IMR-90 (cell line): ENCODE results near the gene OXNAD1. TPM values are rescaled to one million over a fixed set of nuclear protein-coding genes. Genes with fewer than 3 reads are reported as not detected.

Experiments
- ATAC-seq: fragments of 200-7000 bp; cut with Tn5 transposase; 2 replicates; pipeline ENCODE4 v1.9.1; 2020; ENCODE audit warnings: low read depth, mild to moderate bottlenecking, moderate library complexity
- BruUV-seq: library from RNA; stranded (reverse); fragments of 400-500 nt; replicated peaks from 2 replicates; lab custom pipeline; 2021; lab: Mats Ljungman, UMichigan
- CTCF ChIA-PET: fragments of 300-600 bp; formaldehyde crosslinking; extraction: SDS; loops from one replicate; lab custom pipeline; 2021; ENCODE audit warnings: antibody characterized with exemption; lab: Yijun Ruan, JAX
- POLR2A ChIA-PET: fragments of 300-600 bp; sonication (Branson Sonifier 250); formaldehyde crosslinking; loops from one replicate; lab custom pipeline; 2022; ENCODE audit warnings: antibody characterized with exemption; ENCODE audit not compliant: unreplicated experiment; lab: Charles Lee
- DNase-seq: peaks from one replicate; pipeline ENCODE4 v3.0.0; 2013
- H2AFZ ChIP-seq: replicated peaks from 2 replicates; pipeline ENCODE3; 2013; ENCODE audit warnings: low read length, mild to moderate bottlenecking; ENCODE audit not compliant: poor library complexity
- H2AK5ac ChIP-seq: 2 replicates; pipeline ENCODE4 v1.6.1; 2013; ENCODE audit warnings: low read depth, low read length, inconsistent platforms
- H2AK9ac ChIP-seq: replicated peaks from 2 replicates; pipeline ENCODE3; 2013; ENCODE audit warnings: mild to moderate bottlenecking, low read depth, low read length, moderate library complexity; ENCODE audit not compliant: poor library complexity
- H2BK120ac ChIP-seq: 2 replicates; pipeline ENCODE4 v1.6.1; 2013; ENCODE audit warnings: low read depth, low read length, inconsistent platforms
- H2BK15ac ChIP-seq: 3 replicates; pipeline ENCODE4 v1.6.1; 2013; ENCODE audit warnings: low read depth, low read length, inconsistent platforms
- H2BK20ac ChIP-seq: 2 replicates; pipeline ENCODE4 v1.6.1; 2013; ENCODE audit warnings: low read depth, mild to moderate bottlenecking, inconsistent platforms, low read length, moderate library complexity
- H2BK5ac ChIP-seq: 2 replicates; pipeline ENCODE4 v1.6.1; 2013; ENCODE audit warnings: mild to moderate bottlenecking, low read depth, low read length, inconsistent platforms; ENCODE audit not compliant: poor library complexity, severe bottlenecking
- H3K14ac ChIP-seq: replicated peaks from 2 replicates; pipeline ENCODE4 v1.6.1; 2013; ENCODE audit warnings: low read depth, low read length, inconsistent platforms
- H3K18ac ChIP-seq: 2 replicates; pipeline ENCODE4 v1.6.1; 2013; ENCODE audit warnings: low read depth, low read length, control low read depth
- H3K23ac ChIP-seq: 2 replicates; pipeline ENCODE4 v1.6.1; 2013; ENCODE audit warnings: low read depth, low read length, inconsistent platforms
- H3K27ac ChIP-seq: 2 replicates; pipeline ENCODE4 v1.5.1; 2013; ENCODE audit warnings: mild to moderate bottlenecking, control low read depth, low read length; ENCODE audit not compliant: insufficient read depth
- H3K27me3 ChIP-seq: 2 replicates; pipeline ENCODE4 v1.6.1; 2013; ENCODE audit warnings: low read length; ENCODE audit not compliant: control insufficient read depth, insufficient read depth
- H3K36me3 ChIP-seq: 2 replicates; pipeline ENCODE4 v1.6.1; 2013; ENCODE audit warnings: low read length, mixed read lengths; ENCODE audit not compliant: control insufficient read depth, insufficient read depth
- H3K4ac ChIP-seq: 2 replicates; pipeline ENCODE4 v1.6.1; 2013; ENCODE audit warnings: low read depth, low read length, inconsistent platforms
- H3K4me1 ChIP-seq: 2 replicates; pipeline ENCODE4 v1.6.1; 2013; ENCODE audit warnings: low read length, mixed read lengths; ENCODE audit not compliant: control insufficient read depth, insufficient read depth
- H3K4me2 ChIP-seq: 2 replicates; pipeline ENCODE4 v1.6.1; 2013; ENCODE audit warnings: low read depth, mild to moderate bottlenecking, control low read depth, low read length, moderate library complexity
- H3K4me3 ChIP-seq: 2 replicates; pipeline ENCODE4 v1.5.1; 2013; ENCODE audit warnings: low read depth, mild to moderate bottlenecking, control low read depth, low read length, moderate library complexity; ENCODE audit not compliant: insufficient read depth
- H3K56ac ChIP-seq: 2 replicates; pipeline ENCODE4 v1.6.1; 2013; ENCODE audit warnings: low read length, inconsistent platforms; ENCODE audit not compliant: insufficient read depth; ENCODE audit errors: extremely low read depth
- H3K79me1 ChIP-seq, 2 experiments: 2 replicates each; pipeline ENCODE4 v1.6.1; 2013; ENCODE audit warnings: low read length in 2 of 2, inconsistent platforms in 1 of 2, low read depth in 1 of 2
- H3K9ac ChIP-seq: 2 replicates; pipeline ENCODE4 v1.6.1; 2013; ENCODE audit warnings: low read depth, low read length, control low read depth
- H3K9me1 ChIP-seq: 2 replicates; pipeline ENCODE4 v1.6.1; 2013; ENCODE audit warnings: low read length, inconsistent platforms; ENCODE audit not compliant: insufficient read depth
- H3K9me3 ChIP-seq: 2 replicates; pipeline ENCODE4 v1.6.1; 2013; ENCODE audit warnings: low read length; ENCODE audit not compliant: control insufficient read depth, insufficient read depth
- H4K20me1 ChIP-seq: 2 replicates; pipeline ENCODE4 v1.6.1; 2013; ENCODE audit warnings: low read length, inconsistent platforms; ENCODE audit not compliant: insufficient read depth
- H4K5ac ChIP-seq: 2 replicates; pipeline ENCODE4 v1.6.1; 2013; ENCODE audit warnings: mild to moderate bottlenecking, low read depth, low read length, control low read depth
- H4K8ac ChIP-seq, 2 experiments: 2 replicates each; pipeline ENCODE4 v1.6.1; 2013; ENCODE audit warnings: low read depth in 2 of 2, low read length in 2 of 2, control low read depth in 1 of 2, inconsistent platforms in 1 of 2
- H4K91ac ChIP-seq: 2 replicates; pipeline ENCODE4 v1.6.1; 2013; ENCODE audit warnings: low read depth, low read length, inconsistent platforms; ENCODE audit not compliant: insufficient read depth
- FOS ChIP-seq: fragments of 150-350 bp; IDR thresholded peaks from 2 replicates; pipeline ENCODE4 v1.6.1; 2016; ENCODE audit warnings: low read depth, low read length
- MAZ ChIP-seq: IDR thresholded peaks from 2 replicates; pipeline ENCODE4 v1.6.1; 2012; ENCODE audit warnings: low read depth, mild to moderate bottlenecking, low read length, improper control_type of control experiment, moderate library complexity, borderline replicate concordance
- POLR2A ChIP-seq: IDR thresholded peaks from 2 replicates; pipeline ENCODE4 v1.6.1; 2012; ENCODE audit warnings: mild to moderate bottlenecking, low read depth, low read length
- RAD21 ChIP-seq: IDR thresholded peaks from 2 replicates; pipeline ENCODE4 v1.6.1; 2012; ENCODE audit warnings: low read length, improper control_type of control experiment
- SMC3 ChIP-seq: fragments of 150-350 bp; IDR thresholded peaks from 2 replicates; pipeline ENCODE4 v1.6.1; 2016; ENCODE audit warnings: low read depth, mild to moderate bottlenecking, antibody characterized with exemption, low read length, moderate library complexity
- WGBS, 2 experiments: methylation state at CpG; one replicate each; pipeline versions ENCODE4 v1.1.5 to v1.1.7; 2013; ENCODE audit warnings: missing lambda C conversion rate in 2 of 2; ENCODE audit not compliant: insufficient read length in 1 of 2; ENCODE audit errors: extremely low coverage in 2 of 2; 5-methylcytosine and 5-hydroxymethylcytosine counted together
- dilution Hi-C: fragments of 300-500 bp; cut with HindIII; formaldehyde crosslinking; loops from one replicate; pipeline ENCODE4 v1.14.3; 2018; ENCODE audit warnings: low sequenced_read_pairs; ENCODE audit not compliant: unreplicated experiment
- in situ Hi-C: fragments of 300-500 bp; cut with MboI; formaldehyde crosslinking; loops from 3 replicates; pipeline ENCODE4 v1.14.3; 2019; ENCODE audit warnings: low sequenced_read_pairs, inconsistent platforms, mixed read lengths
- intact Hi-C: fragments of 100-400 bp; cut with micrococcal nuclease; formaldehyde crosslinking; loops from 2 replicates; pipeline ENCODE4 v1.10.0; 2022
- polyA plus RNA-seq, 3 experiments: library from polyadenylated mRNA; depleted of rRNA; stranded (reverse); fragments of >200 nt; gene quantifications; 2 replicates each; pipeline ENCODE4 v1.2.3, GENCODE V29; 2012; ENCODE audit warnings: low replicate concordance in 1 of 3
- total RNA-seq: library from RNA; depleted of rRNA; stranded (reverse); fragments of >200 nt; gene quantifications from 2 replicates; pipeline ENCODE4 v1.2.3, GENCODE V29; 2012

Gene OXNAD1
- total and polyA plus RNA-seq, 2 of the 4 experiments (the other 2 are of a cell fraction), result 6.2 to 11.3 TPM

- no peak overlapping the region for H3K4ac ChIP-seq
- ATAC-seq (no peak), DNase-seq (no peak)
- no peak overlapping the region for H4K8ac ChIP-seq
- no peak overlapping the region for H3K9ac ChIP-seq
- no peak overlapping the region for H2AK9ac ChIP-seq
- H3K18ac ChIP-seq, result no peak overlapping the region
- intact Hi-C loops, result loop anchor here (10.0 kb wide), 1 partner anchor 615 kb away; no protein-coding TSS in a partner anchor
- no peak overlapping the region for H3K27ac ChIP-seq
- no peaks in the 10 kb centered on the region for H4K20me1 ChIP-seq
- no peak for TF ChIP-seq MAZ
- TF ChIP-seq SMC3, result no peak
- TF ChIP-seq RAD21, result no peak
- TF ChIP-seq FOS, result no peak
- TF ChIP-seq POLR2A, result no peak
- H2BK15ac ChIP-seq, result no peak overlapping the region
- no peaks in the 10 kb centered on the region for H3K36me3 ChIP-seq
- H3K79me1 ChIP-seq, result no peaks in the 10 kb centered on the region
- no peak overlapping the region for H3K4me3 ChIP-seq
- H2BK5ac ChIP-seq, result no peak overlapping the region
- dilution Hi-C loops, result no loop called here
- H2AFZ ChIP-seq, result no peak overlapping the region
- H3K9me1 ChIP-seq, result peaks cover 4% of the 10 kb centered on the region; the same call in 1 of the 2 replicates
- no peaks in the 10 kb centered on the region for H3K27me3 ChIP-seq
- no CpG with 5 or more reads among the region's 3 CpGs for WGBS, 2 experiments
- H4K5ac ChIP-seq, result no peak overlapping the region
- ChIA-PET CTCF (no interaction called here), POLR2A (no interaction called here)
- no peaks in the 10 kb centered on the region for H3K9me3 ChIP-seq
- no peak overlapping the region for H4K91ac ChIP-seq
- no peak overlapping the region for H2AK5ac ChIP-seq
- H2BK120ac ChIP-seq, result no peak overlapping the region
- no peak overlapping the region for H3K14ac ChIP-seq
- no peak overlapping the region for H3K23ac ChIP-seq
- H3K4me1 ChIP-seq, result peaks cover under 1% of the 10 kb centered on the region; the same call in 1 of the 2 replicates
- no peak overlapping the region for H2BK20ac ChIP-seq
- H3K56ac ChIP-seq, result no peak overlapping the region
- no TSS peak for BruUV-seq
- in situ Hi-C loops, result loop anchor here (5.0 to 25.0 kb wide), 2 partner anchors 428 to 613 kb away; no protein-coding TSS in a partner anchor
- H3K4me2 ChIP-seq, result no peak overlapping the region
Measured at GRCh38 chr3:16249886-16250285, 15.1 kb upstream of the OXNAD1 start.
